NCI-H82 treated with DMSO at 0.1 percent for 48 hours (cell line): ENCODE measurements around the gene ACSF2.
"Not testable (repeated sequence)": the region's sequence is repeated elsewhere in the genome, so short reads cannot be mapped to it uniquely, and the experiment has no call there.

Experiments
- DNase-seq: peaks from one replicate; lab custom pipeline; 2025; ENCODE audit not compliant: unreplicated experiment; lab: John Stamatoyannopoulos, UW

Gene ACSF2

GRCh38 chr17:50407921-50408320 is 18.1 kb upstream of the ACSF2 start:
- no peak for DNase-seq

DNA sequence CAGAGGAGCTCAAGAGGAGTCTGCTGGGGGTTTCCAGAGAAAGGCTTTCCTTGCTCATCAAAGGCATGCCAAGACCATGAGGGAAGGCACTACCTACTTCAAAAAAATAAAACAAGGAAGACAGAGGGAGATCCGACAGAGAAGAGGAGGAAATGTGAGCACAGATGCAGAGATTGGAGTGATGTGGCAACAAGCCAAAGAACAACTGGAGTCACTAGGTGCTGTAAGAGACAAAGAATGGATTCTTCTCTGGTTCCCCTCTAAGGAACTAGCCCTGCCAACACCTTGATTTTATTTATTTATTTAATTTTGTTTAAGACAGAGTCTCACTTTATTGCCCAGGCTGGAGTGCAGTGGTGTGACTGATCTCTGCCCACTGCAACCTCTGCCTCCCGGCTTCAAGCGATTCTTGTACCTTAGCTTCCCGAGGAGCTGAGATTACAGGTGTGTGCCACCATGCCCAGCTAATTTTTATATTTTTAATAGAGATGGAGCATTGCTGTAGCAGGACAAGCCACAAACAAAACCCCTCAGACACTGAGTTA is 13.8 kb upstream of the ACSF2 start:
- no peak for DNase-seq

GRCh38 chr17:50414808-50415207 is 11.2 kb upstream of the ACSF2 start:
- DNase-seq, result no peak

DNA sequence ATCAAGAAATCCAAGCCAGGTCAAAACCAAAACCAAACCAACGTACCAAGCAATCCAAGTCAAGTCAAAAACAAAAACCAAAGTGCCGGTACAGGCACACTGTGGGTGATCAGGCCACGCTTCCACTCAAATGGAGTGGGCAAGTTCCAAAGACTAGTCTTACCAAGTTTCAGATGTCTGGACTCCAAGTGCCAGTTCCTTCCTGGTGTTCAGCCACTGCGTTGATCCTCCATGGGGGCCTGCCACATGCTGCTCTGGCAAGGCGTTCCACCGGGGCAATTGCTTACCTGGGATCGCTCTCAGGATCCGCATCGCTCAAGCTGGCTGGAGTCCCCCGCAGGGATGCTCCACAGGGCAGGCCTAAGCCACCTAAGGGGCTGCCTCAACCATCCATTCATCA is 6.4 kb upstream of the ACSF2 start:
- DNase-seq, result not testable (repeated sequence)

- DNase-seq, result no peak
Measured at GRCh38 chr17:50420419-50421112, 5.5 kb upstream of the ACSF2 start.

DNA sequence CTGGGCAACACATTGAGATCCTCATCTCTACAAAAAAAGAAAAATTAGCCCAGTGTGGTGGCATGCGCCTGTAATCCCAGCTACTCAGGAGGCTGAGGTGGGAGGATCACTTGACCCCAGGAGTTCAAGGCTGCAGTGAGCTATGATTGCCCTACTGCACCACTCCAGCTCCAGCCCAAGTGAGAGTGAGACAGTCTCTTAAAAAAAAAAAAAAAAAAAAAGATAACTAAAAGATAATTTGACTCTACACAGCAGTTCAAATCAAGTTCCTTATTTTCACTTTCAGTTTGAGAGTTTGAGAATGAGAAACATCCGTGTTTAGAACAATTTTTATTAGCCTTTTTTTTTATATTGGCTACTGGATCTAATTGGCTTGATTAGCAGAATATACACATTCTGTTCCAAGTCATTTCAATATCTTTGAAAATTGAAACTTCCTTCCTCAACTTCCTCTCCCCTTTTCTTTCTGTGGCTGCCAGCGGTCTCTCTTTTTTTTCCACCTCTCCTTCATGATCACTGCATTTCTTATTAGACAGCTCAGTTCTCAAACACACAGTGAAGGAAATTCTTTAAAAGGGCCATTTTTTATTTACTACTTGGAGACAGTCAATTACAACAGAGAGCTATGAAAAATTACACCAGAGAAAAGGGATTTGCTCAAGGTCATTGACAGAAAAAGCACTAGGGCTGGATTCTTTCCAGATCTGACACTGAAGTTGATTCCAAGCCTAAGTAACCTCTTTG is 4.5 kb upstream of the ACSF2 start:
- no peak for DNase-seq

DNA sequence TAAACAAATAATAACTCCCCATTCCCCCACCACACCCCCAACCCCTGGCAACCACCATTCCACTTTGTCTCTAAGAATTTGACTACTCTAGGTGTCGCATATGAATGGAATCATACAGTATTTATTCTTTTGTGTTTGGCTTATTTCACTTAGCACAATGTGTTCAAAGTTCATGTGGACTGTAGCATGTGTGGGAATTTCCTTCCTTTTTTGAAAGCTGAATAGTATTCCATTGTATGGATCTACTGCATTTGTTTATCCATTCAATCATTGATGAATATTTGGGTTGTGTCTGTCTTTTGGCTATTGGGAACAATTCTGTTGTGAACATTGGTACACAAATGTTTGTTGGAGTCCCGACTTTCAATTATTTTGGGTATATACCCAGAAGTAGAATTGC is 3.3 kb upstream of the ACSF2 start:
- no peak for DNase-seq

DNA sequence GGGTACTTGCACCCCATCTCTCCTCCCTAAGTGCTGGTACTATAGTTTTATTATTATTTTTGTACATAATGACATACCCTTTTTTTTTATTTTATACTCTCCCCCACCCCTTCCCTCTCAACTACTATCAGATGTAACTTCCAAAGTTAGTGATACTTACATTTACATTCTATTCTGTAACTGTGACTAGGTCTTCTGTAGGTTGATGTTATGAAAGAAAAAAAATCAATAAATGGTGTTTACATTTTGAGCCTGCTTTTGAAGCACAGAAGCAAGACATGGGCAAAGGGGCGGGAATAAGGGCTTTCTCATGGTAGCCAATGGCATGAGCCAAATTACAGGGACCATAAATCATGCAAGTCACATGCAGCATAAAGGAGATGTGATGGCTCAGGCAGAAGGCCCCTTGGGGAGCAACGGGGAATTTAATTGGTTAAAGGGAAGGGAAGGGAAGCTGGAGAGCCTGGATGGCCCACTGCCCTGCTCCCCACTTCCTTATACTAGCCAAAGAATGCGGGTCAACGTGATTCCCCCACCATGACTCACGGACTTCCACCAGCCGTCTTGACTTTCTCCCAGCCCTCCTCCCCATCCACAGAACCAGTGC is 2.4 kb upstream of the ACSF2 start:
- DNase-seq, result no peak

DNA sequence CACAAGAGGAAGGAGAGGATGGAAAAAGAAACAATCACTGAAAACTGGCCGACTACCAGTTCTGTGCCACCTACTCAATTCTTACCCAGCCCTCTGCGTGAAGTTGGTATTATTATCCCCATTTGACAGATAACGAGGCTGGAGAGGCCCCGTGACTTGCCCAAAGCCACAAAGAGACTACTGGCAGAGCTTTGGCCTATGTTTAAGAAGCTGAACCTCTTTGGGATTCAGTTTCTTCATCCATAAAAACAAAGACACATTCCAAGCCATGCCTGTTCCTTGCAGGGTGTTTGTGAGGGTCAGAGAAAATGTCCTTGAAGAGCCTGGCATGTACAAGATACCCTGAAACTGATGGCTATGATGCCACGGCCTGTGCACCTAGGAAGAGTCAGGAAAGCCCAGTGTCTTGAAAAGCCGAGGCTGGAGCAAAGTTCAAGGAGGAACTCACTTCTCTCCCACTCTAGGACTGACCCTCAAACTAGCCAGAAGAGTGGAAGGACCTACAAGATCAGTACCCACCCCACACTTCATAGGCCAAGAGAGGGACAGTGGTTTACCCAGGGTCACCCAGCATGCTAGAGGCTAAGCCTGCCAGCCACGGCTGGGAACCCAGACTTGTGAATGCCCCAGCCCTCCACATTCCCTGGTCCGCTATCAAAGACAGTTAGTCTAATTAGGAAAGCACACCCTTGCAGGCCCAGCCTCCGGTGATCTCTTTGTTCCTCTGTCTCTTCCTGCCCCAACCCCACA is 1.6 kb upstream of the ACSF2 start:
- no peak for DNase-seq

DNA sequence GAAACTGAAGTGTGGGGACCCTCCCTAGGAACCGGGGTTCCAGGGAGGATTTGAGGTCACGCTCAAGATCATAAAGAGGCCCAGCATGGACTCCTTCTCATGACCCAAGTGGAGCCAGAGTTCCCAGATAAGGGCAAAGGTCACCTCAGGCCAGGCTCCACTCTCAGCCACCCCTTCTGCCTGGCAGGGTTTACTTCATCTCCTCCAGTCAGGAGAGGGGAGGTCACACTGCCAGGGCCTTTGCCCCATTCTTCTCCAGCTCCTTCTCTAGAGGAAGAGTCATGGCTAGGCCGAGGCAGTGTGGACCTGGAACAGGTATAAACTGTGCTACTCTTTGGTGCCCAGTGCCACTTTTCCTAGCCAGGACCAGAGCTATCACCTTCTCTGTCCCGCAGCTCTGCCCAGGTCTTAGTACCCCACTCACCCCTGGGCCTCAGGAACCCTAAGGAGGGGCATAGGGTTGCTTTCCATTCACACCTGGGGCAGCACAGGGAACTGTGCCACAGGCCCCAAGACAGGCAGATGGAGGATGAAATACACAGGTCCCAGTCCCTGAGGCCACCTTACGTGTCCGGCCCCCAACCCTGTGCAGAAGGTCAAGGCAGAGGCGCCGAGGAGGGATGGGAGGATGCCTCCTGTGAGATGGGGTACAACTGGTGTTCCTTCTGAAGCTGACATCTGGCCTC is 879 bp upstream of the ACSF2 start:
- no peak for DNase-seq

DNA sequence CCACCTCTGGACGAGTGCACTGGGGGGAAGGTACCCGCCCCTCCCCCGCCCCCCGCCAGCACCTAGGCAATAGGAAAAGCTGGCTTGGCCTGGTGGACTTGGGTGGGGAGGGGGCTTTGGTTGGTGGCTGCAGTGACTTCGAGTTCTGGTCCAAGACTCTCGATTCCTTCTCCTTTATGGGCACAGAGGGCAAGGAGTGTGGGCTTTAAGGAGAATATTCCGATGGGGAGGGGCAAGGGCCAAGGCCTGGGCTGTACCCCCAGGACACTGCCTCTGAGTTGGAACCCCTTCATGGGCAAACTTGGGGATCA is 409 bp downstream of the ACSF2 start:
- DNase-seq, result no peak

DNA sequence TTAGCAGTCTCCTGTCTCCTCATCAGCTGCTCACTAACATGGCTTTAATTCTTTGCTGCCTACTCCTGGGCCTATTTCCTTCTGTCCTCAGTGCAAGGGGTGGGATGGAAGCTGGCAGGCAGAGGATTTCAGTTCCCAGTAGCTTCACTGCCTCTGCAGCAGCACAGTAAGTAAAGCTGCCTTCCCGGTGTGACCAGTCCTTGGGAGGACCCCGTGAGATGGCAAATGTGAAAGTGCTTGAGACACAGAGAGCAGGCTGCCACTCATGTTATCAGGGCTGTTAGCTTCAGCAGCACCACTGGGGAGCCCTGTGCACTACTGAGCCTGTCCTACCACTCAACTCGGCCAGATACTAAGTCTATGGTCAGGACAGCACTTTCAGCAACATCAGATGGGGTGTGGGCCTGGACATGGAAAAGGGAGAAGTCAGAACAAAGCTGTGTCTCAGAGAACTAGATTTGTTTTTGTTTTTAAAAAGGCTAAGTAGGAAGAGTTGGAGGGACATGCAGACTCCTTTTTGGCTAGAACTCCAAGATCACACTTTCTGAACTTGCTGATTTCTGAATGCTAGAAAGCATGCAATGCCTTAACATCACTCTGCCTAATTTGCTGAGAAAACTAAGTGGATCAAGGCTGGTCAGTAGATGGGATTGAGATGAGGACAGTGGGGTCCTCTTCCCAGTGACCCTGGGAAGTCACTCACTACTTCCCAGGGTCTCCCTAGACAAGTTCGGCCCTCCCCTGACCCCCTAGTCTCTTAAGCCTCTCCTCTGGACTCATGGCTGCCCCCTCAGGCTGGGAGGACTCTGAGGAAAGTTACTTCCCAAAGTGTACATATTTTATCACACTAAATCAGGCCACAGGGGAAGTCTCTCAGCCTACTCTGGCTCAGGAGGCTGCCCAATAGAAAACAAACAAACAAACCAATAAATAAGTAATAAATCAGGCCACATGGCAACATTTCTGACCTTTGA is 1.1 kb downstream of the ACSF2 start:
- no peak for DNase-seq

- DNase-seq, result not testable (repeated sequence)
Measured at GRCh38 chr17:50428126-50428525, 2.1 kb downstream of the ACSF2 start.

- no peak for DNase-seq
Measured at GRCh38 chr17:50428831-50429424, 2.9 kb downstream of the ACSF2 start.

DNA sequence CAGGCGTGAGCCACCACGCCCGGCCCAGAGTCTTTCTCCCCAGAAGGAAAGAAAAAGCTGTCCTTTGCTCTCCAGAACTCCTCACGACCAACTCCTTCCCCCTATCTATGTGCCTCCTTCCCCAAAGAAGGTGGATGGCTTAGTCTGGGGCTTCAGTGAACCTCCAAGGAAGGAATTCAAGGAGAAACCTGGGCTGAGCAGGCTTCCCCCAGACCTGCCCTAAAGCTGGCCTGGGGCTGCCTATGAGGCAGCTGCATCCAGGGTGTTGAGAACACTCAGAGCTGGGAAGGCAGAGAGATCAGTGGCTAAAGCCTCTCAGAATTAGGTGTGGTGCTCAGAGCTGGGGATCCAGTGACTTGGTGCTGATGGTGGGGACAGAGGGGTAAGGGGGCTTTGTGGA is 3.8 kb downstream of the ACSF2 start:
- no peak for DNase-seq

DNA sequence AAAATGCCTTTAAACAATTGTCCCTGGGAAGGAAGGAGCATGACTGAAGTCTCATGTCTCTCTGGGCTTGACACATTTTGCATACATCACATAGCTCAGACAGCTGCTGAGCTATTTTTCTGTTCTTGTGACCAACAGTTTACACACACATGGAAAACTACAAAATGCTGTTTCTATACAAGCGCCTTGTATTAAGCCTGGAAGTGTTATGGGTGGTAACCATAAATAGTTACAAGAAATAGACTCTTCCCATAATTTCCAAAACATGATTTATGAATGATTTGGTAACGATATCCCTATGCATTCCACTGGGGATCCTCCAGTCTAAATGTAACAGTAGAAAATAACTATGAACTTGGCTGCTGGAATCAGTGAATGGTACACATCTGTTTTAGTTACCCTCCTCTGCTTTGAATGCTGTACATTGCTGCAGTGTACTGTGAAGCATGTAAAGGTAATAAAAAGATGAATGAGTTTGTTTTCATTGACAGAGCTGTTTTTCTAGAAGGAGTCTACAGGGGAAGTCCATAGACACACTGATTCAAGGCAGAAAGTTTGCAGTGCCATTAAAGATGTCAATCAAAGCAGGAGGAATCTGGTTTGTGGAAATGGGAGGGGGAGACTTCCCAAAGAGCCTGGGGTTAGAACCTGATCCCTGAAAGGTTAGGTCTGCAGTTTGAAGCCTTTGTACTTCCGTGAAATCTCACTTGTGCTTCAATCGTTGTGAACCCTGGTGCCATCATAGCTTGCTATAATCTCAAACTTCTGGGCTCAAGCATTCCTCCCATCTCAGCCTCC is 5.0 kb downstream of the ACSF2 start:
- no peak for DNase-seq

GRCh38 chr17:50432125-50432762 is 6.2 kb downstream of the ACSF2 start:
- no peak for DNase-seq

DNA sequence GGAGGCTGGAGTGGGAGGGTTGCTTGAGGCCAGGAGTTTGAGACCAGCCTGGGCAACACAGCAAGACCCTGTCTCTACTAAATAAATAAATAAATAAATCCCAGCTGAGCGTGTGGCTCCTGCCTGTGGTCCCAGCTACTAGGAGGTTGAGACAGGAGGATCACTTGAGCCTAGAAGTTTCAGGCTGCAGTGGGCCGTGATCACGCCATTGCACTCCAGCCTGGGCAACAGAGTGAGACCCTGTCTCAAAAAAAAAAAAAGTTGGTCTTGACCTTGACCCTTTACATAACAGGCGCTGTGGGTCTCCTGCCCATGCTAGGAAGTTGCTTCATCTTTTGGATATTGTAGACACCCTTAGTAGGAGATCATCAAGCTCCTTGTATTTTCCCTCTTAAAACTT is 11.4 kb downstream of the ACSF2 start:
- DNase-seq, result no peak
